DOHH2 (cell line): Measurements from ENCODE around the gene ASCL1.

Experiments
- CTCF ChIP-seq: fragments of 200-600 bp; sonication (generic); IDR thresholded peaks from one replicate; pipeline ENCODE4 v1.5.1; 2014; ENCODE audit warnings: antibody characterized with exemption, mild to moderate bottlenecking, low read depth, low read length; ENCODE audit not compliant: poor library complexity, severe bottlenecking
- EZH2phosphoT487 ChIP-seq: fragments of 200-600 bp; sonication (generic); IDR thresholded peaks from 2 replicates; pipeline ENCODE4 v1.6.1; 2017; ENCODE audit warnings: borderline replicate concordance, mild to moderate bottlenecking, antibody characterized with exemption, low read length, moderate library complexity, mixed read lengths

- no peak for TF ChIP-seq CTCF
- no peak for TF ChIP-seq EZH2phosphoT487
Observed at GRCh38 chr12:102976609-102977280, 19.3 kb downstream of the ASCL1 start.
